K562 (cell line): ENCODE results near the gene CEP41. TPM values are rescaled to one million over a fixed set of nuclear protein-coding genes. Genes with fewer than 3 reads are reported as not detected.

Source experiments
- ARNT ChIP-seq, 2 experiments: fragments of 450-650 bp; IDR thresholded peaks; 2 replicates each; pipeline ENCODE4 v1.6.1; 2016; ENCODE audit warnings: mild to moderate bottlenecking in 1 of 2
- CXXC5 ChIP-seq: fragments of 250-450 bp; sonication (Bioruptor Pico); IDR thresholded peaks from 2 replicates; pipeline ENCODE4 v1.8.0; 2022; ENCODE audit warnings: inconsistent platforms, mild to moderate bottlenecking, moderate library complexity
- DACH1 ChIP-seq: fragments of 450-650 bp; IDR thresholded peaks from 2 replicates; pipeline ENCODE4 v1.6.1; 2018; ENCODE audit not compliant: partially characterized antibody
- GATAD2B ChIP-seq: fragments of 450-650 bp; IDR thresholded peaks from 2 replicates; pipeline ENCODE4 v1.6.1; 2017; ENCODE audit warnings: mild to moderate bottlenecking, borderline replicate concordance
- L3MBTL2 ChIP-seq: fragments of 450-650 bp; IDR thresholded peaks from 2 replicates; pipeline ENCODE4 v1.6.1; 2016; ENCODE audit warnings: mild to moderate bottlenecking, moderate library complexity
- NFE2 ChIP-seq: IDR thresholded peaks from 2 replicates; pipeline ENCODE4 v1.6.1; 2014; ENCODE audit warnings: antibody characterized with exemption, low read depth
- SAP30 ChIP-seq: fragments of 200-600 bp; sonication (generic); IDR thresholded peaks from 2 replicates; pipeline ENCODE4 v1.6.1; 2012; ENCODE audit warnings: borderline replicate concordance, low read depth, mild to moderate bottlenecking, moderate library complexity, low read length, control low read depth, inconsistent platforms; ENCODE audit not compliant: insufficient read depth, poor library complexity, severe bottlenecking
- SMAD2 ChIP-seq: fragments of 150-350 bp; IDR thresholded peaks from 2 replicates; pipeline ENCODE4 v1.6.1; 2014; ENCODE audit warnings: low read depth, mild to moderate bottlenecking, low read length
- YY1 ChIP-seq, 3 experiments: IDR thresholded peaks; 2 replicates each; pipeline ENCODE4 v1.6.1; 2011; ENCODE audit warnings: low read length in 2 of 3, mild to moderate bottlenecking in 2 of 3, moderate library complexity in 2 of 3, borderline replicate concordance in 1 of 3, control low read depth in 1 of 3, low read depth in 1 of 3; ENCODE audit not compliant: insufficient read depth in 3 of 3, insufficient replicate concordance in 2 of 3, control insufficient read depth in 1 of 3, insufficient read length in 1 of 3; ENCODE audit errors: extremely low read depth in 1 of 3
- polyA plus RNA-seq, 8 experiments: library from polyadenylated mRNA; depleted of rRNA in 4 of 8; stranded (reverse) in 5 of 8; unstranded in 3 of 8; fragments of >200 nt; fragmentation: Nextera tagmentation in 2 of 8; fragmentation: Illumina TruSeq in 1 of 8; extraction: Ambion mirVana in 2 of 8; extraction: Trizol in 1 of 8; gene quantifications; 2 replicates each; pipeline versions ENCODE4 v1.2.1 to v1.2.3, GENCODE V29; 2011 to 2014; ENCODE audit warnings: inconsistent platforms in 1 of 8, missing spikeins in 1 of 8
- total RNA-seq, 7 experiments: library from RNA; depleted of rRNA in 6 of 7; stranded (reverse); fragments of >200 nt in 6 of 7; fragmentation: Illumina TruSeq in 2 of 7; extraction: Trizol in 2 of 7; gene quantifications; 2 replicates each; pipeline versions ENCODE4 v1.2.1 to v1.2.3, GENCODE V29; 2011 to 2021; ENCODE audit warnings: low replicate concordance in 1 of 7
- TF ChIP-seq, protein P1 (sequence below): fragments of 250-450 bp; sonication (Bioruptor Pico); IDR thresholded peaks from 2 replicates; pipeline ENCODE4 v1.4.0; 2020; ENCODE audit warnings: mild to moderate bottlenecking, moderate library complexity
- TF ChIP-seq, protein P2 (sequence below): IDR thresholded peaks from 3 replicates; pipeline ENCODE4 v1.6.1; 2011; ENCODE audit warnings: borderline replicate concordance, mild to moderate bottlenecking, moderate library complexity; ENCODE audit not compliant: insufficient read length; ENCODE audit errors: extremely low read depth
- TF ChIP-seq, protein P3 (sequence below): fragments of 450-650 bp; IDR thresholded peaks from 2 replicates; pipeline ENCODE4 v1.6.1; 2017; ENCODE audit warnings: antibody characterized with exemption

CEP41 gene
- total and polyA plus RNA-seq, 9 of the 15 experiments (the other 6 are each of a cell fraction or from before 2014, with no cell fraction given) = 1.5 to 15.5 (median 6.4) TPM

DNA sequence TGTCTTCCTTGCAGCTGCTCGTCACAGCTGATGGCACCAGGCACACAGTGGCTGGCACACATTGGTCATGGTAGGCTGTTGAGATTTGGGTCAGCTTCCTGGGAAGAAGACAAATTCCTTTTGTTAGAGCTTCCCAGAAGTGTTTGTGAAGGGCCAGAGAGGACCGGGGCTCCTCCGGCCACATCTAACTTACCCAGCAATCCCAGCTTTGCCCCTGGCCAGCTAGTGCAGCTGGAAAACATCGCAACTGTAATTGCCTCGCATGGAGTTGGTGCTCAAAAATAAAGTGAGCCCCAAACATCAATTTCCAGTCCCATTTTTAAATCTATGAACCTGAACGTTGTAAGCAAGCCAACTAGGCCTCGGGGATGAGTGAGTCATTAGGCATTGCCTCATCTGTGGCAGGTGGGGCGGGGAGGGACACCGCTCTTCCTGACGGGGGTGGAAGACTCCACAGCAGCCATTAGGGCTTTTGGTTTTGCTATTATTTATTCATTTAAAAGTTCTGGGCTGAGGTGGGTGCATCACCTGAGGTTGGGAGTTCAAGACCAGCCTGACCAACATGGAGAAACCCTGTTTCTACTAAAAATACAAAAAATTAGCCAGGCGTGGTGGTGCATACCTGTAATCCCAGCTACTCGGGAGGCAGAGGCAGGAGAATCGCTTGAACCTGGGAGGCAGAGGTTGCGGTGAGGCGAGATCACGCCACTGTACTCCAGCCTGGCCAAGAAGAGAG, 83.8 kb downstream of the CEP41 start (continued):
- TF ChIP-seq DACH1 = no peak
- TF ChIP-seq, protein P1, sequence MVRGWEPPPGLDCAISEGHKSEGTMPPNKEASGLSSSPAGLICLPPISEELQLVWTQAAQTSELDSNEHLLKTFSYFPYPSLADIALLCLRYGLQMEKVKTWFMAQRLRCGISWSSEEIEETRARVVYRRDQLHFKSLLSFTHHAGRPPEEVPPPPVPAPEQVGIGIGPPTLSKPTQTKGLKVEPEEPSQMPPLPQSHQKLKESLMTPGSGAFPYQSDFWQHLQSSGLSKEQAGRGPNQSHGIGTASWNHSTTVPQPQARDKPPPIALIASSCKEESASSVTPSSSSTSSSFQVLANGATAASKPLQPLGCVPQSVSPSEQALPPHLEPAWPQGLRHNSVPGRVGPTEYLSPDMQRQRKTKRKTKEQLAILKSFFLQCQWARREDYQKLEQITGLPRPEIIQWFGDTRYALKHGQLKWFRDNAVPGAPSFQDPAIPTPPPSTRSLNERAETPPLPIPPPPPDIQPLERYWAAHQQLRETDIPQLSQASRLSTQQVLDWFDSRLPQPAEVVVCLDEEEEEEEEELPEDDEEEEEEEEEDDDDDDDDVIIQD = no peak
- peak in 2 of 3 experiments; percentile 24 to 39 for TF ChIP-seq YY1 (IDR thresholded peaks at IDR 0.05; ENCODE audit: borderline replicate concordance in 1 of 3, control insufficient read depth in 1 of 3, extremely low read depth in 1 of 3, insufficient read depth in 3 of 3, insufficient read length in 1 of 3, insufficient replicate concordance in 2 of 3, low read depth in 1 of 3, low read length in 2 of 3)
- TF ChIP-seq CXXC5 (CRISPR knock-in tag) = no peak
- no peak for TF ChIP-seq GATAD2B
- no peak for TF ChIP-seq SMAD2
- TF ChIP-seq, protein P2, sequence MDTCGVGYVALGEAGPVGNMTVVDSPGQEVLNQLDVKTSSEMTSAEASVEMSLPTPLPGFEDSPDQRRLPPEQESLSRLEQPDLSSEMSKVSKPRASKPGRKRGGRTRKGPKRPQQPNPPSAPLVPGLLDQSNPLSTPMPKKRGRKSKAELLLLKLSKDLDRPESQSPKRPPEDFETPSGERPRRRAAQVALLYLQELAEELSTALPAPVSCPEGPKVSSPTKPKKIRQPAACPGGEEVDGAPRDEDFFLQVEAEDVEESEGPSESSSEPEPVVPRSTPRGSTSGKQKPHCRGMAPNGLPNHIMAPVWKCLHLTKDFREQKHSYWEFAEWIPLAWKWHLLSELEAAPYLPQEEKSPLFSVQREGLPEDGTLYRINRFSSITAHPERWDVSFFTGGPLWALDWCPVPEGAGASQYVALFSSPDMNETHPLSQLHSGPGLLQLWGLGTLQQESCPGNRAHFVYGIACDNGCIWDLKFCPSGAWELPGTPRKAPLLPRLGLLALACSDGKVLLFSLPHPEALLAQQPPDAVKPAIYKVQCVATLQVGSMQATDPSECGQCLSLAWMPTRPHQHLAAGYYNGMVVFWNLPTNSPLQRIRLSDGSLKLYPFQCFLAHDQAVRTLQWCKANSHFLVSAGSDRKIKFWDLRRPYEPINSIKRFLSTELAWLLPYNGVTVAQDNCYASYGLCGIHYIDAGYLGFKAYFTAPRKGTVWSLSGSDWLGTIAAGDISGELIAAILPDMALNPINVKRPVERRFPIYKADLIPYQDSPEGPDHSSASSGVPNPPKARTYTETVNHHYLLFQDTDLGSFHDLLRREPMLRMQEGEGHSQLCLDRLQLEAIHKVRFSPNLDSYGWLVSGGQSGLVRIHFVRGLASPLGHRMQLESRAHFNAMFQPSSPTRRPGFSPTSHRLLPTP = no peak
- no peak for TF ChIP-seq SAP30
- TF ChIP-seq ARNT (IDR thresholded peaks at IDR 0.05) = no peak
- TF ChIP-seq, protein P3, sequence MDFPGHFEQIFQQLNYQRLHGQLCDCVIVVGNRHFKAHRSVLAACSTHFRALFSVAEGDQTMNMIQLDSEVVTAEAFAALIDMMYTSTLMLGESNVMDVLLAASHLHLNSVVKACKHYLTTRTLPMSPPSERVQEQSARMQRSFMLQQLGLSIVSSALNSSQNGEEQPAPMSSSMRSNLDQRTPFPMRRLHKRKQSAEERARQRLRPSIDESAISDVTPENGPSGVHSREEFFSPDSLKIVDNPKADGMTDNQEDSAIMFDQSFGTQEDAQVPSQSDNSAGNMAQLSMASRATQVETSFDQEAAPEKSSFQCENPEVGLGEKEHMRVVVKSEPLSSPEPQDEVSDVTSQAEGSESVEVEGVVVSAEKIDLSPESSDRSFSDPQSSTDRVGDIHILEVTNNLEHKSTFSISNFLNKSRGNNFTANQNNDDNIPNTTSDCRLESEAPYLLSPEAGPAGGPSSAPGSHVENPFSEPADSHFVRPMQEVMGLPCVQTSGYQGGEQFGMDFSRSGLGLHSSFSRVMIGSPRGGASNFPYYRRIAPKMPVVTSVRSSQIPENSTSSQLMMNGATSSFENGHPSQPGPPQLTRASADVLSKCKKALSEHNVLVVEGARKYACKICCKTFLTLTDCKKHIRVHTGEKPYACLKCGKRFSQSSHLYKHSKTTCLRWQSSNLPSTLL = no peak
- TF ChIP-seq L3MBTL2 = no peak
- TF ChIP-seq NFE2 = no peak
